Measurements from ENCODE around the gene PARD3.

DNA sequence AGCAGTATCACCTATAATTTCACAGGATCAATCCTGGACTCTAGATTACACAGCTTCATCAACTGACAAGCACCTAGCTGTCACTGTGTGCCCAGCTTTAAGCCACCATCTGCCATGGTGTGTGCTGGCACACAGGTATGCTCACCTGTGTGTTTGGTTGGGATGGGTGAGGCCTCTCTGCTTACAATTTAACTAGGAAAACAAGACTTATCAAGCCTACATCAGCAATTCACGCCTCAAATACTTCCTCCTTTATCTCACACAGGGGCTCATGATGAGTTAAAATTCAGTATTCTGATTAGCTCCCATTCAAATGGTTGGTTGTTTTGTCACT, 608.2 kb downstream of the PARD3 start:
- TF ChIP-seq CTCF (IDR thresholded peaks at IDR 0.05), result no peak
- TF ChIP-seq POLR2AphosphoS5 (IDR thresholded peaks at IDR 0.05), result no peak
- no peak for TF ChIP-seq POLR2A (IDR thresholded peaks at IDR 0.05)
